ELR (cell line): ENCODE results near the gene SLC7A6.

Experiments used
- DNase-seq: peaks from one replicate; pipeline ENCODE4 v3.0.0-alpha.2; 2015; ENCODE audit warnings: low read depth

SLC7A6 gene

GRCh38 chr16:68235108-68235886 lies 29.0 kb upstream of the SLC7A6 start:
- DNase-seq, result no peak

DNA sequence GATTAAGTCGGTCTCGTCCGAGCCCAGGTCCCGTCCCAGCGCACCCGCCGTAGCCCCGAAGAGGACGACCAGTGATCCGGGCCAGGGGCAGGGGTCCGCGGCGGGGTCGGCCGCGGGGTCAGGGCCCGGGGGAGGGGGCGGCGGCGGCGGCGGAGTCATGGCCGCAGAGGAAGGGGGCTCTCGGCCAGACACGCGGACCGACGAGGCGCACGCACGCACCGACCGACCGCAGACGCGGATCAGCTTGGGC lies 28.5 kb upstream of the SLC7A6 start, which contains the start of gene ESRP2:
TSS of gene ESRP2 (minus strand) at position 241 of the 250 bp plus-strand sequence. CDS start at position 159, 82 bp downstream.
- DNase-seq, result no peak

- no peak for DNase-seq
These were observed 28.0 kb upstream of the SLC7A6 start for GRCh38 chr16:68236137-68236825.

- no peak for DNase-seq
These were observed 27.5 kb upstream of the SLC7A6 start for GRCh38 chr16:68236826-68237242.

- peak; percentile 100 for DNase-seq
These were observed 26.9 kb upstream of the SLC7A6 start for GRCh38 chr16:68237243-68238028.

DNA sequence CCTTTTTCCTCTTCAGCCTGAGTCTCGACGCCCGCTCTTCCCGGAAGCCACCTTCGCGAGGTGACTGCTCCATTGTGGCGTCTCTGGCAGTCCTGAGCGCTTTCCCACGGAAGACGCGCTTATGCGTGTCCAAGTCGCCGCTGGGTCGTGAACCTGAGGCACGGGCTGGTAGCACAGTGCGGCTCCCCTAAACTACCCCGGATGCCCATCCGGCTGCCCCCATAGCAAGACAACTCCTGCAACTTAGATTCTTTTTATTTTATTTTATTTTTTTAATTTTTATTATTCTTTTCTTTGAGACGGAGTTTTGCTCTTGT lies 26.3 kb upstream of the SLC7A6 start:
- no peak for DNase-seq

DNA sequence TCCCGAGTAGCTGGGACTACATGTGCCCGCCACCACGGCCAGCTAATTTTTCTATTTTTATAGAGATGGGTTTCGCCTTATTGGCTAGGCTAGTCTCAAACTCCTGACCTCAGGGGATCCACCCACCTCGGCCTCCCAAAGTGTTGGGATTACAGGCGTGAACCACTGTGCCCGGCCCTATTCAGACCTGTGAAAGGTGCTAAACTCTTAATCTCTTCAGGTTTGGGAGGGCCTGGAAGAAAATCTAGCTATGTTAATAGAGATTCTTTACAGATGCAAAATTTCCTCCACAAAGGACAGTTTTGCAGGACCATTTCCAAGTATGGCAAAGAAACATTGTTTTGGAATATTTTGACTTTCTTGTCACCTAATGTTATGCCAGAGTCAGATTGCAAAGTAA lies 22.2 kb upstream of the SLC7A6 start:
- no peak for DNase-seq

- no peak for DNase-seq
These were observed 21.1 kb upstream of the SLC7A6 start for GRCh38 chr16:68242926-68243858.

GRCh38 chr16:68244481-68244902 lies 19.8 kb upstream of the SLC7A6 start:
- DNase-seq, result no peak

- peak; percentile 96 for DNase-seq
These were observed 19.1 kb upstream of the SLC7A6 start, which contains the start of gene PLA2G15 for GRCh38 chr16:68244903-68245853. PLA2G15 (plus strand) TSS chr16:68245373; CDS start chr16:68245427, 54 bp downstream.

DNA sequence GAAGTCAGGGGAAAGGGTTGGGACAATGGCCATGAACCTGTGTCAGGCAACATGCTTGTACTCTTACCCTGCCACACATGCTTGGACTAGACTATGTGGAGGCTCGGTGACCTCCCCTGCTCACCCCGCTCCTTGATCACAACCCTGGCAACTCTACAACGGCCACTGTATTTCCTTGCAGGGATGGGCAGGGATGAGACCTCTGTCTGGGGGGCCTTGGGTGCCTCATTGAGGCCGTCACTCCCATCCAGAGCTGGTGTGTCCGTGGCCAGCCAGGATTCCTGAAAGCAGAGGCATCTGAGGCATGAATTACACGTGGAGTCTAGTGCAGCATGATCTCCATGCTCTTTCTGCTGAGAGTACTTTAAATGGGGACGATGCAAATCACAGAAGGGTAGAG lies 18.2 kb upstream of the SLC7A6 start:
- no peak for DNase-seq

DNA sequence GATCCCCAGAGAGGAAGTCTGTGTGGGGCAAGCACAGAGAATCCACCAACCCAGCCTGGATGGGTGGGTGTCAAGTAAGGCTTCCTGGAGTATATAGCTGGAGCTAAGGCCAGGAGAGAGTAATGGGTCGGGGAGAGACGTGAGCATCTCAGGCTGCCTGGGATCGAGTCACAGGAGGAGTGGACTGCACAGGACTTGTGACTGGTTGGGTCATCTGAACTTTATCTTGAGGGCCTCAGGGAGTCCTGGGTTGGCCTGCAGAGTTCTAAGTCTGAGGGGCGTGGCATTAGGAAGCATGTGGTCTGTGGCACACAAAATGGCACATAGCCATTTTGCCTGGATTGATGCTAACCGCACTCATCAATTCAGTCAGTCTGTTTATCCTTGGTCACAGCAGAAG lies 17.7 kb upstream of the SLC7A6 start:
- no peak for DNase-seq

DNA sequence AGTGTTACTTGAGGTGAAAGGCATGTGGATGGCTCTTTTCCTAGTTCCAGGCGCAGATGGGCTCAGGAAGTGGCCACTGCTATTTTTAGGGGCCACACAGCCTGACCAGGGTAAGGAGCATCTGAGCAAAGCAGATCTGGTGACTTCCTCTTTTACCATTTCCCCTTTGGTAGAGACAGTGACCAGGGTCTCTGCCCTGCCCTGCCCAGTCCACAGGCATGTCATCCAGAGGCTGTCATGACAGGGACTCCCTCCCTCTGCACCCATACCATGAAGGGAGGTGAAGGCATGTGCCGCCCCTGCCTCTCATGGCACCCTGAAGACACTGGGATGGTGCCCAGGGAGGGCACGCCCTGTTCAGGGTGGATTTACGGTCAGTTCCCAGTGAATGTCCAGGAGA lies 16.9 kb upstream of the SLC7A6 start:
- DNase-seq, result no peak

DNA sequence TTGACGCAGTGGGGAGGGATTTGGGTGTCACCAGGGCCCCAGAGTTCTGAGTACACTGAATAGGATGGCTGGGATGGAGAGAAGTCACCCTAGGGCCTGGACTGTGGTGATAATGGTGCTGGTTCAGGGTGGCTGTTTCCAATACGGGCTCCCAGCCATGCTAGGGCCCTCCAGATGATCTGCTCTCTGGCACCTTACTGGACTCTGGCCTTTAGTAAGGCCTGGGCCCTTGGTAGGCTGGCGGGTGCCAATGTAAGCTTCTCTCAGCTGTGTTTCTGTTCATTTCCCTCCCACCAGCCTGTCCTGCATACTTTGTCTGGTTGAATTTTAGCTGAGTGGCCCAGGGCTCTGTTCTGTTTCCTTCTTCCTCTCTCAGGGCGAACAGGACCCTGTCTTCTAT lies 16.4 kb upstream of the SLC7A6 start:
- DNase-seq, result no peak

- DNase-seq, result no peak
These were observed 15.0 kb upstream of the SLC7A6 start for GRCh38 chr16:68249371-68249770.

DNA sequence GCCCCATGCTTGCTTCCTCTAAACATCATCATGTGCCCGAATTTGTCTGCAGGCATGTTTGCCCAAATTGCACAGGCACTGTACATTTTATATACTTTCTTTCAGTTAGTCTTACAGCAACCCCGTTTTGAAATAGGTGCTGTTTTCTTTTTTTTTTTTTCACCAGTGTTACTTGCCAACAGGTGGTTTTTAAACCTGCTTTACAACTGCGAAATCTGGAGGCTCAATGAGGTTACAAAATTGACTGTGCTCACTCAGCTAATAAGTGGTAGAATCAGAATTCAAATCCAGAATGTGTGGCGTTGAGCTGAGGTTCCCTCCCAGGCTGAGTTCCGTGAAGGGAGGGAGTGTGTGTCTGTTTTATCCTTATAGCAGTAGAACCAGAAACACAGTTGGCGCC lies 13.4 kb upstream of the SLC7A6 start:
- no peak for DNase-seq

DNA sequence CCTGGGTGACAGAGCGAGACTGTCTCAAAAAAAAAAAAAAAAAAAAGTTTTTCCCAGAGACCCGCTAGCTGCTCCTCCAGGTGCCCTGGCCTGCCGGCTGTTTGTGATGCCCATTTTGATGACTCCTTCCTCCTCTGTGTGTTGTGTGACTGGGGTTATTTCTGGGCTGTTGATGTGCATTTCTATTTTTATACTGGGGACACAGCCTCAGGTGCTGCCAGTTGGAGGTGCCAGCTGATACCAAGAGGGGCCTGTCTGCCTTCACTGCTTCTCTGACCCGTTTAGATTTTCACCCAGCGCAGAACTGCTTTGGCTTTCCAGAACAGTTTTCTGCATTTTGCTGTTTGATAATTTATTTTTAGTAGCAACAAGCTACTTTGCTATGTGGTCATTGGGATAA lies 12.5 kb upstream of the SLC7A6 start:
- no peak for DNase-seq

- no peak for DNase-seq
These were observed 11.9 kb upstream of the SLC7A6 start for GRCh38 chr16:68252383-68252782.

GRCh38 chr16:68253721-68254120 lies 10.6 kb upstream of the SLC7A6 start:
- no peak for DNase-seq

GRCh38 chr16:68255712-68256111 lies 8.6 kb upstream of the SLC7A6 start:
- no peak for DNase-seq
